Measurements from ENCODE around the gene CHDH. TPM values are rescaled to one million over a fixed set of nuclear protein-coding genes. Genes with fewer than 3 reads are reported as not detected.

The CHDH gene
- total RNA-seq, 1 experiment from 2014 or later = 28.5 TPM

DNA sequence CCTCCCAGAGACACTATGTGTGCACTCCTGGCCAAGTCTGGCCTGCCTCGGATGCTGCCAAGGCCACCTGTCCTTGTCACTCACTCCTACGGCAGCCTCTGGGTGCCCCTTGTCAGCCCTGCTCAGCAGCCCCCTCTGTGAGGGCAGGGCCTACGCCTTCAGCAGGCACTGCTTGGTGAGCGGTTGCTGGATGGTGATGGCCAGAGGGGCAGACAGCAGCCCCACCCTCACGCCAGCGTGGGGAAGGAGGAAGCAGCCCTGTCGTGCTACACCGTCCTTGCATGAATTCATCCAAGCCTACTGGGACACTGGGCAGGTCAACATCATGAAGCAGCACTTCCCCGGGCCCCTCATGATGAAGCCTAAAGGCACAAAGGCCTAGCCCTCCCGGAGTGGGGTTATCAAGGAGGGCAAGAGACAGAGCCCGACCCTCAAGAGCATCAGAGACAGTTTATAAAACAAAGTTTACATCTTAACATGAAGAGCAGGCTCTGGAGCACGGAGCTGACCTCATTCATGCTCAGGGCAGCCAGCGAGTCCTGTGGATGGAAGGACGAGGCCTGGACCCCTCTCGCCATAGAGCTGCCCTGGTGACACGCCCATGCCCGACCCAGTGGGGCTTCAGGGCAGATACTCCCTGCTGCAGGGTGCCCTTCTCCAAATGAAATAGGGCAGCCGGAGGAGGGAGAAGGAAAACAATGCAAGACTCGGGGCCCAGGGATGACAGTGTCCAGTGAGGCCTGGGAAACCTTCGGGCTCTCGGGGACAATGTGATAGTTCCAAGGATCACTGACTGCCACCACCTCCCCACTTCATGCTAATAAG, 25.3 kb downstream of the CHDH start:
- Mint-ChIP-seq H3K4me3 (ENCODE audit: low read depth, unreplicated experiment) (no peak overlapping the region), H3K9me3 (ENCODE audit: low read depth, unreplicated experiment) (no peaks in the 10 kb centered on the region), H3K36me3 (ENCODE audit: insufficient read depth, unreplicated experiment) (peaks cover 36% of the 10 kb centered on the region), H3K4me1 (ENCODE audit: low read depth, unreplicated experiment) (peaks cover 3% of the 10 kb centered on the region), H3K27ac (ENCODE audit: unreplicated experiment) (no peak overlapping the region), H3K27me3 (ENCODE audit: unreplicated experiment) (no peaks in the 10 kb centered on the region)
- TF ChIP-seq, protein P1, sequence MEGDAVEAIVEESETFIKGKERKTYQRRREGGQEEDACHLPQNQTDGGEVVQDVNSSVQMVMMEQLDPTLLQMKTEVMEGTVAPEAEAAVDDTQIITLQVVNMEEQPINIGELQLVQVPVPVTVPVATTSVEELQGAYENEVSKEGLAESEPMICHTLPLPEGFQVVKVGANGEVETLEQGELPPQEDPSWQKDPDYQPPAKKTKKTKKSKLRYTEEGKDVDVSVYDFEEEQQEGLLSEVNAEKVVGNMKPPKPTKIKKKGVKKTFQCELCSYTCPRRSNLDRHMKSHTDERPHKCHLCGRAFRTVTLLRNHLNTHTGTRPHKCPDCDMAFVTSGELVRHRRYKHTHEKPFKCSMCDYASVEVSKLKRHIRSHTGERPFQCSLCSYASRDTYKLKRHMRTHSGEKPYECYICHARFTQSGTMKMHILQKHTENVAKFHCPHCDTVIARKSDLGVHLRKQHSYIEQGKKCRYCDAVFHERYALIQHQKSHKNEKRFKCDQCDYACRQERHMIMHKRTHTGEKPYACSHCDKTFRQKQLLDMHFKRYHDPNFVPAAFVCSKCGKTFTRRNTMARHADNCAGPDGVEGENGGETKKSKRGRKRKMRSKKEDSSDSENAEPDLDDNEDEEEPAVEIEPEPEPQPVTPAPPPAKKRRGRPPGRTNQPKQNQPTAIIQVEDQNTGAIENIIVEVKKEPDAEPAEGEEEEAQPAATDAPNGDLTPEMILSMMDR (IDR thresholded peaks at IDR 0.05; ENCODE audit: unreplicated experiment) = no peak
- CTCF ChIA-PET = no interaction called here
- no TSS peak for BruUV-seq (replicated peaks)
- intact Hi-C loops (cut with micrococcal nuclease; ENCODE audit: unreplicated experiment) = no loop called here
- no peak for DNase-seq

DNA sequence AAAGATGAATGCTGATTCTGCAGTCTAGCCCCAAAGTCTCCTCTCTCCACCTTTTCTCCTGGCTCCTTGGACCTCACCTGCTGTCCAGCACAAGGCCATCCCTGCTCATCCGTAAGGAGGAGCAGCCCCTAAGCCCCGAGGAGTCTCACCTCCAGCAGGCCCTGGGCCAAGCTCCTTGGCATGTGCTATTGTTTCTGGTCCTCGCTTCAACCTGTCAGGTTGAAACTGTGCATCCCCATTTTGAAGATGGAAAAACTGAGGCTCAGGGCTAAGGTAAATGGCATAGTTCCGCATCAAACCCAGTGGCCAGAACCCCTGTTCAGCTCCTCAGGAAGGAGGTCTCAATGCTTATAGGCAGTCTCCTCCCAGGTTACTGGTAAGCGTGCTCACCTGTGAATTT, 26.1 kb downstream of the CHDH start:
- intact Hi-C loops (cut with micrococcal nuclease; ENCODE audit: unreplicated experiment) = no loop called here
- DNase-seq = no peak
- Mint-ChIP-seq H3K4me1 (ENCODE audit: low read depth, unreplicated experiment) (no peaks in the 10 kb centered on the region), H3K4me3 (ENCODE audit: low read depth, unreplicated experiment) (no peak overlapping the region), H3K9me3 (ENCODE audit: low read depth, unreplicated experiment) (no peaks in the 10 kb centered on the region), H3K36me3 (ENCODE audit: insufficient read depth, unreplicated experiment) (peaks cover 33% of the 10 kb centered on the region), H3K27me3 (ENCODE audit: unreplicated experiment) (no peaks in the 10 kb centered on the region), H3K27ac (ENCODE audit: unreplicated experiment) (peak overlapping the region; percentile 56)
- BruUV-seq (replicated peaks) = no TSS peak
- TF ChIP-seq, protein P1 (IDR thresholded peaks at IDR 0.05; ENCODE audit: unreplicated experiment) = no peak
- CTCF ChIA-PET = no interaction called here

DNA sequence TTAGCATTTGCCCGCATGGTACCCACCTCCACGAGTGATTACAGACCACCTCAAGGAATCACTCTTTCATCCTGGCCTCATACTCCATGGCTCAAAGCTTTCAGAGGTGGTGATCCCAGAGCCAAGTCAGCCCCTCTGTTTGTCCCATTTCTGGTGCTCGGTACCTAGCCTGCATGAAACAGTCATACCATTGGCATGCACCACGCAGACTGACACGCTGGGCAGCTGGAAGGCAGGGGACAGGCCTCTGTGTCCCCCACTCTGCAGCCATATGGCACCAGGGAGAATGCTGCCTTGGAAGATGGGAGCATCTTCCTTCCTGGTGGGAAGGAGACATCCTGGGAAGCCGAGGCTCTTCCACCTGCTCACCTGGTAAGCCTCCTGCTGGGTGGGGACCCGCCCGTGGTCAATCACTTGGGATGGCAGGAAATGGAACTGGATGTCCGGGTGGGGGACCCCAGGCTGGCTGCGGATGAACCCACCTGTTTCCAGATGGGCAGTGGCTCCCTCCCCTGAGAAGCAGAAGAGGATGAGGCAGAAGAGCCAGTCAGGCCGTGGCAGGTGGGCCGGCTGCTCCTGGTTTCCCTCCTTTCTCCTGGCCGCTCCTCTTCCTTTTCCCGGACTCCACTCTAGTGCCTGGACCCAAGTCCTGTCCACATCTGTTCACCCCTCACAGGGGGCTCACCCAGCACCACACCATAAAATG, 26.9 kb downstream of the CHDH start:
- Mint-ChIP-seq H3K9me3 (ENCODE audit: low read depth, unreplicated experiment) (no peaks in the 10 kb centered on the region), H3K27me3 (ENCODE audit: unreplicated experiment) (no peaks in the 10 kb centered on the region), H3K4me3 (ENCODE audit: low read depth, unreplicated experiment) (no peak overlapping the region), H3K27ac (ENCODE audit: unreplicated experiment) (peak overlapping the region; percentile 56), H3K36me3 (ENCODE audit: insufficient read depth, unreplicated experiment) (peaks cover 33% of the 10 kb centered on the region), H3K4me1 (ENCODE audit: low read depth, unreplicated experiment) (no peaks in the 10 kb centered on the region)
- no peak for DNase-seq
- CTCF ChIA-PET = no interaction called here
- TF ChIP-seq, protein P1 (IDR thresholded peaks at IDR 0.05; ENCODE audit: unreplicated experiment) = no peak
- intact Hi-C loops (cut with micrococcal nuclease; ENCODE audit: unreplicated experiment) = no loop called here
- BruUV-seq (replicated peaks) = no TSS peak

DNA sequence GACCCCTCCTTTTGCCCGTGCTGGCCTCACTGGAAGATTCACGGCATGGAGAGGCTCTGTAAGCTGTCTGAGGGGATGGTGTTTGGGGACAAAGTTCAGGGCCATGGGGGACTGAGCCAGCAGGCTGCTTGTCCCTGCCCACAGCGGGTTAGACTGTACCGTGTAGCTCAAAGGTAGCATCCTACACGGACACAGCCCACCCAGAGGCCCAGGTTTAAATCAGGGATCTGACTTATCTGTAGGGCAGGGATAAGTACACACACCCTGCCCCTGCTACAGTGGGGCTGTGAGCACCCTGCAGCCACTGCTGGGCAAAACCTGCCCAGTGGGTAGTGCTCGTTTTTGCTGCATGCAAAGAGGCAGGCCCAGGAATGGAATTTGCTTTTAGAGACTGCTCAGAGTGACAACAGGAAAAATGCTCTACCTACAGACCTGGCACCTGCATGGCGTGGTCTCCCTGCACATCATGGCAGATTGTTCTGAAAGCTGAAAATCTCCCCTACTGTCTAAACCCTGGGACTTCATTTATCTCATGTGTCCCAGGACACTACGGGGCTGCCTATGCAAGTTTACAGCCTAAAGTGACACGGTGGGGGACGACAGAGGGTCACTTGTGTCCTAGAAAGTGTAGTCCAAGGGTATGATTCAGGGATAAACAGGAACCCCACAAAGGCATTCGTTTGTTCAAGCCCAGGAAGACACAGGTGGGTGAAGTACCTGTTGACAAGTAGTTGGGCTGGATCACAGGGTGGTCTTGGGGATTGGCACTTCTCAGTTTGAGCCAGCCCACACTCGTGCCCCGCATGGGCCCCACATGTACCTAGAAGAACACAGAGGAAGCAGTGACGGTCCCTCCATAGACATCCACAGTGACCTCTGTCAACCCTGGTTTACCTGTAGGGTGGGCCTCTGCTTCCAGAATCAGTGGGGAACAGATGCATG, 27.7 kb downstream of the CHDH start:
- H3K4me1 Mint-ChIP-seq (ENCODE audit: low read depth, unreplicated experiment) = no peaks in the 10 kb centered on the region
- CTCF ChIA-PET = no interaction called here
- no peak overlapping the region for H3K4me3 Mint-ChIP-seq (ENCODE audit: low read depth, unreplicated experiment)
- peaks cover 29% of the 10 kb centered on the region for H3K36me3 Mint-ChIP-seq (ENCODE audit: insufficient read depth, unreplicated experiment)
- TF ChIP-seq, protein P1 (IDR thresholded peaks at IDR 0.05; ENCODE audit: unreplicated experiment) = no peak
- no peak for DNase-seq
- intact Hi-C loops (cut with micrococcal nuclease; ENCODE audit: unreplicated experiment) = no loop called here
- no peaks in the 10 kb centered on the region for H3K27me3 Mint-ChIP-seq (ENCODE audit: unreplicated experiment)
- no peaks in the 10 kb centered on the region for H3K9me3 Mint-ChIP-seq (ENCODE audit: low read depth, unreplicated experiment)
- H3K27ac Mint-ChIP-seq (ENCODE audit: unreplicated experiment) = no peak overlapping the region
- BruUV-seq (replicated peaks) = no TSS peak

Measured in Calu3 (cell line).